GM19438 (cell line): ENCODE data around the gene DDIT3.

Source experiments
- ATAC-seq: cut with Tn5 transposase; IDR thresholded peaks from one replicate; pipeline ENCODE4 v1.9.1; 2021; ENCODE audit warnings: low read depth; ENCODE audit not compliant: unreplicated experiment

Gene DDIT3

GRCh38 chr12:57470970-57471656 is 49.2 kb downstream of the DDIT3 start:
- no peak for ATAC-seq

DNA sequence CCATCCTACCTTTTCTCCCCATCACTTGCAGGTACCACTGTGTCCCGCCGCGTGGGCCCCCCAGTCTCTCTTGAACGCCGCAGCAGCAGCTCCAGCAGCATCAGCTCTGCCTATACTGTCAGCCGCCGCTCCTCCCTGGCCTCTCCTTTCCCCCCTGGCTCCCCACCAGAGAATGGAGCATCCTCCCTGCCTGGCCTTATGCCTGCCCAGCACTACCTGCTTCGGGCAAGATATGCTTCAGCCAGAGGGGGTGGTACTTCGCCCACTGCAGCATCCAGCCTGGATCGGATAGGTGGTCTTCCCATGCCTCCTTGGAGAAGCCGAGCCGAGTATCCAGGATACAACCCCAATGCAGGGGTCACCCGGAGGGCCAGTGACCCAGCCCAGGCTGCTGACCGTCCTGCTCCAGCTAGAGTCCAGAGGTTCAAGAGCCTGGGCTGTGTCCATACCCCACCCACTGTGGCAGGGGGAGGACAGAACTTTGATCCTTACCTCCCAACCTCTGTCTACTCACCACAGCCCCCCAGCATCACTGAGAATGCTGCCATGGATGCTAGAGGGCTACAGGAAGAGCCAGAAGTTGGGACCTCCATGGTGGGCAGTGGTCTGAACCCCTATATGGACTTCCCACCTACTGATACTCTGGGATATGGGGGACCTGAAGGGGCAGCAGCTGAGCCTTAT is 49.9 kb downstream of the DDIT3 start:
- no peak for ATAC-seq

DNA sequence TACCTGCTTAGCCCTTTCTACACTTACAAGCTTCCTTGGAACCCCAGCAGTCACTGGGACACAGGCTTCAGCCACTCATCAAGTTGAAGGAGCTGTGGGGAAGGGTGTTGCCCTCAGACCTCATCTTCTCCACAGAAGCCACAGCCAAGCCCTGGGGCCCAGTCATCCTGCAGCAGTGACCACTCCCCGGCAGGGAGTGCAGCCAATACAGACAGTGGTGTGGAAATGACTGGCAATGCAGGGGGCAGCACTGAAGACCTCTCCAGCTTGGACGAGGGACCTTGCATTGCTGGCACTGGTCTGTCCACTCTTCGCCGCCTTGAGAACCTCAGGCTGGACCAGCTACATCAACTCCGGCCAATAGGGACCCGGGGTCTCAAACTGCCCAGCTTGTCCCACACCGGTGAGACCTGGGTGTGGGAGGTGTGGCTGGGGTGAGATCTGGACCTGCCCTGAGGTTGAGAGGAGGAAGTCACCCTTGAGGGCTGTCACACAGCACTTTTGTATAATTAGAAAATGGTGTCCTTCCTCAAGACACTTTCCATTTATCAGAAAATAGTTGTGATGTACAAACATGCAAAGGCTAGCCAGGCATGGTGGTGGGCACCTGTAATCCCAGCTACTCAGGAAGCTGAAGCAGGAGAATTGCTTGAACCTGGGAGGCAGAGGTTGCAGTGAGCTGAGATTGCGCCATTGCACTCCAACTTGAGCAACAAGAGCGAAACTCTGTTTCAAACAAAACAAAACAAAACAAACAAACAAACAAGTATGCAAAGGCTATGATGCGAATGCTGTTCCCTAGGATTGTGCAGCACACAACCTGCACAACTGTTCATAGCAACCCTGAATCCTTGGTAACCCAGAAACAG is 50.8 kb downstream of the DDIT3 start:
- no peak for ATAC-seq

GRCh38 chr12:57467915-57468314 is 52.4 kb downstream of the DDIT3 start:
- ATAC-seq: no peak

DNA sequence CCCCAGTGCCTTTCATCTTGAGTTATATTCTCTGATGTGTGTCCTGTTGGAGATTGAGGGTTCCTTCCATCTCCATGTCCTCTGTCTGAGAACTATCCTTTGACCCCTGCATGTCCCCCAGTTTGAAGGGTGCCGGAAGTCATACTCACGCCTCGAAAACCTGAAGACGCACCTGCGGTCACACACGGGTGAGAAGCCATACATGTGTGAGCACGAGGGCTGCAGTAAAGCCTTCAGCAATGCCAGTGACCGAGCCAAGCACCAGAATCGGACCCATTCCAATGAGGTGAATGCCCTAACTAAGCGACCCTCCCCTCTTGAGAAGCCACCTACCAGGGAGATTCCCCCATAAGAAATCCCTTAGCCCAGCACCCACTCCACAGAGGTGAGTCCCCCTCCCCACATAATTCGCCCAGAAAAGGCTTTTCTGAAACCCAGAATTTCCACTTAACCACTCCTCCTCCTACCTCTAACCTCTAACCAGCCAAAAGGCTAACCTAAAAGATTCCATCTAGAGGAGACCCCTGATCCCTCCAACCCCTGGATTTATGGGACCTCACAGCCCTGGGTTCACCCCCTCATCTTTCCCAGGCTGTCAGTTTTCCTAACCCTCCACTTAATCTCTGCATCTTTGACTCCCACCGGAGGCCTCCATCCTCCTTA is 53.0 kb downstream of the DDIT3 start:
- ATAC-seq: no peak
